TTC549 (cell line): Measurements from ENCODE around the gene RFC2.
"Not testable (repeated sequence)": the region's sequence is repeated elsewhere in the genome, so short reads cannot be mapped to it uniquely, and the experiment has no call there.

Source experiments
- FAIRE-seq: peaks from 2 replicates; lab custom pipeline; 2012; peaks lifted over from hg19 to GRCh38; lab: Jason Lieb, UNC

The RFC2 gene

DNA sequence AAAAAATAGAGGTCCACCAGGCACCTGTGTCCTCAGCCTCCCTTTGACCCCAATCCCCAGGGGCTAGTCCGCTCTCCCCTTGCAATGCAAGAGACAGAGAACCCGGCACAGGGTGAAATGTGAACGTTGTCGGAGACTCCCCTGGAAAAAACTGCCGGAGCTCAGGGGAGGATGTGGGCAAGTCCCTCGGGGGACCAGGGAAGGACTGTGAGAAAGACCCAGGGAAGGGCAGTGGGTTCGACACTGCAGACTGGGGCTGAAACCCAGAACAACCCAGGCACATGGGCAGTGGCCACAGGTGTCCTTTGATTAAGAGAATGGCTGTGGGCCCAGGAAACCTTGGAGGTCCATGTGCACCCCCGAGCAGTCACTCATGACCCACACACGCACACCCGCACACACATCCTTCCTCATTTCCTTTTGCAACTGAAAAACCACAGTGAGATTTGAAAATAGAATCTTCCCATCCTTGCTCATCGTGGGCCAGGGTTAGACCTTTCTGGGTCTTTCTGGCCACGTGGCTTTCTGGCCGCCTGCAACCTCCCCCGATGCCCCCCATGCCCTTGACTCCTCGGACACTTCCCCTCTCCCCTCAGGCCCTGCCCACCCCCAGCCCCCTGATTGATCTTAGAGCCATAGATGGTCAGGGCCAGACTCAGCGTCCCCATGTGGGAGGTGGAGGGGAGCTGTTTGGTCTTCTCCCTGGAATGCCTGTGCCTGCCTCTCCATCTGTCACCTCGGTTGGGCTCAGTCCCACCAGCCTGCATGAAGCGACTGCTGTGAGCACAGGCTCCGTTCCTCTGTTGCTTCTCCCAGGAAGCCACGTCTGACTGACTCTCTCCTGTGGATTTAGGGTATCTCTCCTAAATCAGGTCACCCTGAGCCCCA is 36.5 kb downstream of the RFC2 start:
- no peak for FAIRE-seq

GRCh38 chr7:74216361-74216761 is 37.8 kb downstream of the RFC2 start:
- no peak for FAIRE-seq

DNA sequence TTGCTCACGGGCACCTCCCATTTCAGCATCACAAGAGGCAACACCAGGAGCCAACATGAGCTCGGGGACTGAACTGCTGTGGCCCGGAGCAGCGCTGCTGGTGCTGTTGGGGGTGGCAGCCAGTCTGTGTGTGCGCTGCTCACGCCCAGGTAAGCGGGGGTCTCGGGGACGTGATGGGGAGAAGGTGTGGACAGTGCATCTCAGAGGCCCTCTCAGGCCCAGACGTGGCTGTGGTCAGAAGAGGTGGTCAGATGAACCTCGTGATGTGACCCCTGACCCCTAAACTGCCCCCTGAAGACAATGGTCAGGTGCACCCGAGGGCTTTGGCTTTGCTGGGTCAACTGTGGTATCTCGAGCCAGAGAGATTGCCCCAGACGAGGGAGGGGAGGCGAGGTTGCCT is 38.3 kb downstream of the RFC2 start:
- no peak for FAIRE-seq

DNA sequence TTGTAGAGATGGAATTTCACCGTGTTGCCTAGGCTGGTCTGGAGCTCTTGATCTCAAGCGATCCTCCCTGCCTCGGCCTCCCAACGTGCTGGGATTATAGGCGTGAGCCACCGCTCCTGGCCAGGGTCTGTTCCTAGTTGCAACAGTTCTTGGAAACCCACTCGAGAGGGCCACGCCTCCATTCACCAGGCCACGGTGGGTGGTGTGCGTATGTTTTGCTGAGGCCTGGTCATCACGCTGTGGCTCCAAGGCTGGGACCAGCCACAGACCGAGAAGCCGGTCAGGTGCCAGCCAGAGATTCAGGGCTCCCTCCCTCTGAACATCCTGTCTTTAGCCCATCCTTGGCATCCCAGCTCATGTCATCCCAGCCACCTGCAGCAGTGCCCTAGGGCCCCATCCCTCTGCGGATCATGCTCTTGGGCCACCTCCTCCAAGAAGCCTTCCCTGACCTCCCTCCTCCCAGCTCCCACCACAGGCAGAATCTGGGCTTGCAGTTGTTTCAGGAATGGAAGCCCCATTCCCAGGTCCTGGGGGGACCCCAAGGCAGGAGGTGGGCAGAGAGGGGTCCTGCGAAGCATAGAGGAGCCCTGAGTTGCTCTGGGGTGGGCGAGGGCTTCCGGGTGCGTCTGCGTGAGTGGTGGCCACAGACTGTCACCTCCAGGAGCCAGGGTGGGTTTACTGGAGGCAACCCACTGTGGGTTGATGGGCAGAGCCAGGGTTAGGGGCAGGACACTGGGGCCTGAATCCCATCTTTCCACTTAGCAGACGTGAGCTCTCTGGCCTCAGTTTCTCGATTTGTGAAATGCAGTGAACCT is 39.2 kb downstream of the RFC2 start:
- no peak for FAIRE-seq

- no peak for FAIRE-seq
Observed at GRCh38 chr7:74212661-74213060, 41.5 kb downstream of the RFC2 start.

DNA sequence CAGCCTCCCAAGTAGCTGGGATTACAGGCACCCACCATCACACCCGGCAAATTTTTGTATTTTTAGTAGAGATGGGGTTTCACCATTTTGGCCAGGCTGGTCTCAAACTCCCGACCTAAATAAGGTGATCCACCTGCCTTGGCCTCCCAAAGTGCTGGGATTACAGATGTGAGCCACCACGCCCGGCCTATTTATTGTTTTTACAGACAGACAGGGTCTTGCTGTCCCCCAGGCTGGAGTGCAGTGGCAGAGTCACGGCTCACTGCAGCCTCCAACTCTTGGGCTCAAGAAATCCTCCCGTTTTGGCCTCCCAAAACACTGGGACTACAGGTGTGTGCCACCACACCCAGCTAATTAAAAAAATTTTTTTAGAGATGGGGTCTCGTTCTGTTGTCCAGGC is 46.0 kb downstream of the RFC2 start:
- not testable (repeated sequence) for FAIRE-seq

- FAIRE-seq, result no peak
Observed at GRCh38 chr7:74207586-74207985, 46.6 kb downstream of the RFC2 start.

GRCh38 chr7:74206589-74207120 is 47.5 kb downstream of the RFC2 start:
- FAIRE-seq, result no peak

DNA sequence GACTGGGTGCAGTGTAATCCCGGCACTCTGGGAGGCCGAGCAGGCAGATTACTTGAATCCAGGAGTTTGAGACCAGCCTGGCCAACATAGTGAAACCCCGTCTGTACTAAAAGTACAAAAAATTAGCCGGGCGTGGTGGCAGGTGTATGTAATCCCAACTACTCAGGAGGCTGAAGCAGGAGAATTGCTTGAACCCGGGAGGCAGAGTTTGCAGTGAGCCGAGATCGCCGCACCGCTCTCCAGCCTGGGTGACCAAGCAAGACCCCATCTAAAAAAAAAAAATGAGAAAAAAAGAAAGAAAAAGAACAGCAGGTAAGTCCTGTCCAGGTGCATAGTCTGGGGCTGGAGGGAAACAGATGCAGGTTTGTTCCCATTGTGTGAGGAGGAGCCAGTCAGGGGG is 48.1 kb downstream of the RFC2 start:
- not testable (repeated sequence) for FAIRE-seq

GRCh38 chr7:74203956-74204618 is 50.1 kb downstream of the RFC2 start:
- FAIRE-seq, result no peak

GRCh38 chr7:74202841-74203556 is 51.2 kb downstream of the RFC2 start:
- FAIRE-seq, result no peak

DNA sequence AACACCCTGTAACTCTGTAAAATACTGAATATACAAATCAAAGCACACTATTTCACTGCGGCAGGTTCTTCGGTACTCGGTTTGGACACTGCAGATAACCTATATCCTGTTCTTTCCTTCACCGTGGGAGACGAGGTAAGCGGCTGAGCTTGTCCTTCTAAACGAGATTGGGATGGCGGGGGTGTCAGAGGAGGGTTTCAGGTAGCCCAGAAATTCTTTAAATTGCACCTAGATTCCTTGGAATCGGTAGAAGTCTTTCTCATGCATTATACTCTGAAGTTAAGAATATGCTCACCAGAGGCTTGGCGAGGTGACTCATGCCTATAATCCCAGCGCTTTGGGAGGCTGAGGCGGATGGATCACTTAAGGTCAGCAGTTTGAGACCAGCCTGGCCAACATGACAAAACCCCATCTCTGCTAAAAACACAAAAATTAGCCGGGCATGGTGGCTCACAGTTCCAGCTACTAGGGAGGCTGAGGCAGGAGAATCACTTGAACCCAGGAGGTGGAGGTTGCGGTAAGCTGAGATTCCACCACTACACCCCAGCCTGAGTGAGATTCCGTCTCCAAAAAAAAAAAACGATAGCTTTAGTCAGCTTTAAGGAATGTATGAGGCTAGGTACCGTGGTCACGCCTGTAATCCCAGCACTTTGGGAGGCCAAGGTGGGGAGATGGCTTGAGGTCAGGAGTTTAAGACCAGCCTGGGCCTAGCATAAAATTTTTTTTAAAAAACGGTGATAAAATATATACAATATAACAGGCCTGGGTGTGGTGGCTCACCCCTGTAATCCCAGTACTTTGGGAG is 54.4 kb downstream of the RFC2 start:
- FAIRE-seq, result no peak

DNA sequence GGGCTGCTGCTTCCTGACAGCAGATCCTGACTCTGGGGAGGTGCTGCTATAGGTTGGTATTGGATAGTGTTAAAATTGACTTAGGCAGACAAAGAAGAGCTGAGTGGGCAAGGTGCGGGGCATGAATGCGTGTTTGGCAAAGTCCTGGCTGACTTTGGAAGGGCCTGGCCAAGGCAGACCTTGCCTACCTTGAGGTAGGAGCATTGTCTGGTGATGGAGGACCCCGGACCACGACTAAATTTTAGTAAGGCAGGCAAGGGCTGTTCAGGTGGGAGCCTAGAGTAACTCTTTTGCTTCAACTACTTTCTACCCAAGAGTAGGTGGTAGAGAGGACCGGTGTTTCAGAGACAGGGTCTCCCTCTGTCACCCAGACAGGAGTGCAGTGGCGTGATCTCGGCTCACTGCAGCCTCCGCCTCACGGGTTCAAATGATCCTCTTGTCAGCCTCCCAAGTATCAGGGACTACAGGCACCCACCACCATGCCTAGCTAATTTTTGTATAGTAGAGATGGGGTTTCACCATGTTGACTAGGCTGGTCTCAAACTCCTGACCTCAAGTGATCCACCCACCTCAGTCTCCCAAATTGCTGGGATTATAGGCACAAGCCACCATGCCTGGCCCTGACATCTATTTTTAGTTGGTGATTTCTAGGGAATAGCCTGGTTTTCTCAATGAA is 56.6 kb downstream of the RFC2 start:
- FAIRE-seq, result no peak

- FAIRE-seq, result not testable (repeated sequence)
Observed at GRCh38 chr7:74195968-74196654, 58.1 kb downstream of the RFC2 start.

DNA sequence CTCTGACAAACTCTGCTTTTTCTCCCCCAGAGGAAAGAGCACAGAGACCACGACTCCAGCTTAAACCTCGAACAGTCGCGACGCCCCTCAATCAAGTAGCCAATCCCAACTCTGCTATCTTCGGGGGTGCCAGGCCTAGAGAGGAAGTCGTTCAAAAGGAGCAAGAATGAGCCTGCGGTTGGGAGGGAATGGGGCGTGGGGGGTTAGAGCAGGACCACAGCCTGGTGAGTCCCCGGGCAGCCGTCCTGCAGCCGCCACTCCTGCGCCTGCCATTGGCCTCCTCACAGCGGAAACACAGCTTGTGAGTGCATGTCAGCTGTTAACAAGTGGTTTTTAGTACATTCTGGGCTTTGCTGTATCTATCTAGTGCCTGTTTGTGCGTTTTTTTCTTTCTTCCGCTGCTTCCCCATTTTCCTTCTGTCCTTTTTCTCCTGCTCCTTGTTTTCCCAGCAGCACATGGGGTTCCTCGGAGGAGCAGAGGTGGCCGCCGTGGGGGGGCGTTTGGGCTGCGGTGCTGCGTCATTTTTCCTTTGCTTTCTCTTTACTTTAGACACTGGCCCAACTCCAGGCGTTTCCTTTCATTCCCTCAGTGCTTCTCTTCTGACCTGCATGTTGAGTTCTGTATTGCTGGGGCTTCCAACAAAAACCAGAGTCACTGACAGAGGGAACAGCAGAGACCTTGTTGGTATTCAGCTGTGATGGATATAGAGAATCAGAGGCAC is 58.9 kb downstream of the RFC2 start:
- not testable (repeated sequence) for FAIRE-seq

GRCh38 chr7:74194686-74195085 is 59.5 kb downstream of the RFC2 start:
- FAIRE-seq, result no peak

- no peak for FAIRE-seq
Observed at GRCh38 chr7:74193913-74194312, 60.3 kb downstream of the RFC2 start.

- FAIRE-seq, result no peak
Observed at GRCh38 chr7:74193054-74193453, 61.1 kb downstream of the RFC2 start.

DNA sequence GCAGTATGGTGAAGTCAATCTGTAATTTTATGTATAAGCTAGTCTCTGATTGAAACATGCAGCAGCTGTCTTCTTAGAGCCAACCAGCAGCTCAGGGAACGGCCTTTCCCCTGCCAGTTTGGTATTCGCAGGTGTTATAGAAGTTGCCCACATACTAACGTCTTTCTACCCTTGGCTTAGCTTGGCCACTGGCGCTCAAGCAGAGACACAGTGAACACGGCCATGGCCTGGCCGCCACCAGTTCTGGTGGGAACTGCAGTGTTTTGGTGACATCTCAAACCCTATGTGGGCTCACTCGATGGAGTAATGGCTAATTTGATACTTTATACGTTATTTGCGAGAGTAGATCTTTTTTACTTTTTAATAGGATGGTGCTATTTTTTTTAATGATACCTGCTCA is 63.0 kb downstream of the RFC2 start:
- FAIRE-seq, result no peak
